GM23338 (cell line): Measurements from ENCODE around the gene KCNQ5. TPM values are rescaled to one million over a fixed set of nuclear protein-coding genes. Genes with fewer than 3 reads are reported as not detected.

Experiments
- ATAC-seq: fragments of 200-7000 bp; cut with Tn5 transposase; 3 replicates; pipeline ENCODE4 v1.9.1; 2020
- DNase-seq: peaks from one replicate; pipeline ENCODE4 v3.0.0-alpha.2; 2015; ENCODE audit warnings: low spot score
- H2AFZ ChIP-seq: fragments of 200-600 bp; sonication (generic); 2 replicates; pipeline ENCODE4 v1.8.0; 2016; ENCODE audit warnings: antibody characterized with exemption, mild to moderate bottlenecking, moderate library complexity
- H3F3A ChIP-seq: fragments of 200-600 bp; sonication (generic); replicated peaks from 2 replicates; pipeline ENCODE4 v1.8.0; 2017; ENCODE audit warnings: antibody characterized with exemption, mixed run types, low read depth
- H3K27ac ChIP-seq: fragments of 200-600 bp; sonication (generic); 2 replicates; pipeline ENCODE4 v1.6.1; 2016; ENCODE audit warnings: low read depth
- H3K27me3 ChIP-seq: fragments of 200-600 bp; sonication (generic); 2 replicates; pipeline ENCODE4 v1.8.0; 2016; ENCODE audit warnings: mild to moderate bottlenecking, mixed run types, moderate library complexity; ENCODE audit not compliant: insufficient read depth
- H3K36me3 ChIP-seq: fragments of 200-600 bp; sonication (generic); 2 replicates; pipeline ENCODE4 v1.8.0; 2016; ENCODE audit warnings: mild to moderate bottlenecking; ENCODE audit not compliant: insufficient read depth
- H3K4me1 ChIP-seq: fragments of 200-600 bp; sonication (generic); 2 replicates; pipeline ENCODE4 v1.8.0; 2016; ENCODE audit warnings: mild to moderate bottlenecking, moderate library complexity; ENCODE audit not compliant: insufficient read depth
- H3K4me2 ChIP-seq: fragments of 200-600 bp; sonication (generic); 2 replicates; pipeline ENCODE4 v1.7.1; 2017; ENCODE audit warnings: mixed run types
- H3K4me3 ChIP-seq: fragments of 200-600 bp; sonication (generic); 2 replicates; pipeline ENCODE4 v1.6.1; 2016; ENCODE audit warnings: mixed run types
- H3K79me2 ChIP-seq: fragments of 200-600 bp; sonication (generic); replicated peaks from 2 replicates; pipeline ENCODE4 v1.8.0; 2017; ENCODE audit warnings: mild to moderate bottlenecking; ENCODE audit not compliant: insufficient read depth
- H3K9me2 ChIP-seq: fragments of 200-600 bp; sonication (generic); 2 replicates; pipeline ENCODE4 v1.8.0; 2017; ENCODE audit not compliant: insufficient read depth
- H4K20me1 ChIP-seq: fragments of 200-600 bp; sonication (generic); replicated peaks from 2 replicates; pipeline ENCODE4 v1.8.0; 2017; ENCODE audit warnings: mild to moderate bottlenecking; ENCODE audit not compliant: insufficient read depth
- H3K27ac Mint-ChIP-seq: 2 replicates; pipeline ENCODE4 v1.8.0; 2020; ENCODE audit warnings: inconsistent platforms, mild to moderate bottlenecking, moderate library complexity, mixed read lengths
- H3K27me3 Mint-ChIP-seq: 3 replicates; pipeline ENCODE4 v1.8.0; 2022; ENCODE audit warnings: low read depth, mild to moderate bottlenecking, moderate library complexity, mixed read lengths, inconsistent platforms; ENCODE audit not compliant: insufficient read depth, poor library complexity
- H3K36me3 Mint-ChIP-seq: 3 replicates; pipeline ENCODE4 v1.8.0; 2021; ENCODE audit warnings: low read depth, mild to moderate bottlenecking, inconsistent platforms, moderate library complexity, mixed read lengths
- H3K4me1 Mint-ChIP-seq: 3 replicates; pipeline ENCODE4 v1.8.0; 2020; ENCODE audit warnings: mild to moderate bottlenecking, inconsistent platforms, mixed read lengths
- H3K4me3 Mint-ChIP-seq: 3 replicates; pipeline ENCODE4 v1.8.0; 2021; ENCODE audit warnings: moderate library complexity, mild to moderate bottlenecking, inconsistent platforms, mixed read lengths
- H3K9me3 Mint-ChIP-seq: 3 replicates; pipeline ENCODE4 v1.8.0; 2020; ENCODE audit warnings: moderate library complexity, mild to moderate bottlenecking, inconsistent platforms, mixed read lengths
- CREB1 ChIP-seq: fragments of 250-450 bp; sonication (Bioruptor Pico); IDR thresholded peaks from 2 replicates; pipeline ENCODE4 v1.5.0; 2020; ENCODE audit warnings: low read depth, mild to moderate bottlenecking, moderate library complexity
- EZH2 ChIP-seq: fragments of 200-600 bp; sonication (generic); IDR thresholded peaks from one replicate; pipeline ENCODE4 v1.8.0; 2017; ENCODE audit warnings: antibody characterized with exemption, mild to moderate bottlenecking, low read depth; ENCODE audit not compliant: unreplicated experiment
- JUNB ChIP-seq: IDR thresholded peaks from one replicate; pipeline ENCODE4 v1.6.1; 2016; ENCODE audit warnings: antibody characterized with exemption; ENCODE audit not compliant: unreplicated experiment
- NANOG ChIP-seq: IDR thresholded peaks from 2 replicates; pipeline ENCODE4 v1.6.1; 2016; ENCODE audit warnings: antibody characterized with exemption, borderline replicate concordance
- POLR2AphosphoS5 ChIP-seq: IDR thresholded peaks from 2 replicates; pipeline ENCODE4 v1.6.1; 2016; ENCODE audit warnings: antibody characterized with exemption, low read depth
- STAT1 ChIP-seq: IDR thresholded peaks from one replicate; pipeline ENCODE4 v1.6.1; 2016; ENCODE audit warnings: antibody characterized with exemption; ENCODE audit not compliant: unreplicated experiment
- ZNF114 ChIP-seq: fragments of 250-450 bp; sonication (Bioruptor Pico); IDR thresholded peaks from 2 replicates; pipeline ENCODE4 v1.5.0; 2020; ENCODE audit warnings: mild to moderate bottlenecking, moderate library complexity
- ZNF331 ChIP-seq: fragments of 250-450 bp; sonication (Bioruptor Pico); IDR thresholded peaks from 2 replicates; pipeline ENCODE4 v1.5.0; 2020; ENCODE audit warnings: low read depth, mild to moderate bottlenecking, moderate library complexity
- polyA plus RNA-seq: library from polyadenylated mRNA; unstranded; fragments of >200 nt; fragmentation: Nextera tagmentation; extraction: Ambion mirVana; gene quantifications from 2 replicates; pipeline ENCODE4 v1.2.1, GENCODE V29; 2016
- total RNA-seq: library from RNA; depleted of rRNA; stranded (reverse); fragments of >200 nt; shearing (Covaris generic); gene quantifications from 2 replicates; pipeline ENCODE4 v1.2.3, GENCODE V29; 2014
- TF ChIP-seq, protein P1 (sequence below): fragments of 250-450 bp; sonication (Bioruptor Pico); IDR thresholded peaks from 2 replicates; pipeline ENCODE4 v1.5.0; 2020; ENCODE audit warnings: mild to moderate bottlenecking, moderate library complexity
- TF ChIP-seq, protein P2 (sequence below), 2 experiments: fragments of 200-600 bp in 1 of 2; sonication (generic) in 1 of 2; conservative IDR thresholded peaks; 2 replicates each; pipeline versions ENCODE4 v1.5.1 to v1.6.1; 2016 to 2017; ENCODE audit warnings: antibody characterized with exemption in 2 of 2, low read depth in 2 of 2, mild to moderate bottlenecking in 2 of 2, moderate library complexity in 1 of 2

The KCNQ5 gene
- total and polyA plus RNA-seq, 2 experiments from 2014 or later, result 0.68 to 0.87 TPM

DNA sequence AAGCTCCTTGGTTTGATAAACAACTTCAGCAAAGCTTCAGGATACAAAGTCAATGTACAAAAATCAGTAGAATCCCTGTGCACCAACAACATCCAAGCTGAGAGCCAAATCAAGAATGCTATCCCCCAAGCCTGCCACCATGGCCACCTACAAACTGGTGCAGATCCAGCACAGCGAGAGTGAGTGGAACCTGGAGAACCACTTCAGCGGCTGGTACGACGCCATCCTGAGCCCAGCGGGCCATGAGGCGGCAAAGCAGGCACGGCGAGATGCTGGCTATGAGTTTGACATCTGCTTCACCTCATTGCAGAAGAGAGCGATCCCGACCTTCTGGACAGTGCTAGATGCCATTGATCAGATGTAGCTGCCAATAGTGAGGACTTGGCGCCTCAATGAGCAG is 433.1 kb downstream of the KCNQ5 start (continued):
- TF ChIP-seq, protein P1, sequence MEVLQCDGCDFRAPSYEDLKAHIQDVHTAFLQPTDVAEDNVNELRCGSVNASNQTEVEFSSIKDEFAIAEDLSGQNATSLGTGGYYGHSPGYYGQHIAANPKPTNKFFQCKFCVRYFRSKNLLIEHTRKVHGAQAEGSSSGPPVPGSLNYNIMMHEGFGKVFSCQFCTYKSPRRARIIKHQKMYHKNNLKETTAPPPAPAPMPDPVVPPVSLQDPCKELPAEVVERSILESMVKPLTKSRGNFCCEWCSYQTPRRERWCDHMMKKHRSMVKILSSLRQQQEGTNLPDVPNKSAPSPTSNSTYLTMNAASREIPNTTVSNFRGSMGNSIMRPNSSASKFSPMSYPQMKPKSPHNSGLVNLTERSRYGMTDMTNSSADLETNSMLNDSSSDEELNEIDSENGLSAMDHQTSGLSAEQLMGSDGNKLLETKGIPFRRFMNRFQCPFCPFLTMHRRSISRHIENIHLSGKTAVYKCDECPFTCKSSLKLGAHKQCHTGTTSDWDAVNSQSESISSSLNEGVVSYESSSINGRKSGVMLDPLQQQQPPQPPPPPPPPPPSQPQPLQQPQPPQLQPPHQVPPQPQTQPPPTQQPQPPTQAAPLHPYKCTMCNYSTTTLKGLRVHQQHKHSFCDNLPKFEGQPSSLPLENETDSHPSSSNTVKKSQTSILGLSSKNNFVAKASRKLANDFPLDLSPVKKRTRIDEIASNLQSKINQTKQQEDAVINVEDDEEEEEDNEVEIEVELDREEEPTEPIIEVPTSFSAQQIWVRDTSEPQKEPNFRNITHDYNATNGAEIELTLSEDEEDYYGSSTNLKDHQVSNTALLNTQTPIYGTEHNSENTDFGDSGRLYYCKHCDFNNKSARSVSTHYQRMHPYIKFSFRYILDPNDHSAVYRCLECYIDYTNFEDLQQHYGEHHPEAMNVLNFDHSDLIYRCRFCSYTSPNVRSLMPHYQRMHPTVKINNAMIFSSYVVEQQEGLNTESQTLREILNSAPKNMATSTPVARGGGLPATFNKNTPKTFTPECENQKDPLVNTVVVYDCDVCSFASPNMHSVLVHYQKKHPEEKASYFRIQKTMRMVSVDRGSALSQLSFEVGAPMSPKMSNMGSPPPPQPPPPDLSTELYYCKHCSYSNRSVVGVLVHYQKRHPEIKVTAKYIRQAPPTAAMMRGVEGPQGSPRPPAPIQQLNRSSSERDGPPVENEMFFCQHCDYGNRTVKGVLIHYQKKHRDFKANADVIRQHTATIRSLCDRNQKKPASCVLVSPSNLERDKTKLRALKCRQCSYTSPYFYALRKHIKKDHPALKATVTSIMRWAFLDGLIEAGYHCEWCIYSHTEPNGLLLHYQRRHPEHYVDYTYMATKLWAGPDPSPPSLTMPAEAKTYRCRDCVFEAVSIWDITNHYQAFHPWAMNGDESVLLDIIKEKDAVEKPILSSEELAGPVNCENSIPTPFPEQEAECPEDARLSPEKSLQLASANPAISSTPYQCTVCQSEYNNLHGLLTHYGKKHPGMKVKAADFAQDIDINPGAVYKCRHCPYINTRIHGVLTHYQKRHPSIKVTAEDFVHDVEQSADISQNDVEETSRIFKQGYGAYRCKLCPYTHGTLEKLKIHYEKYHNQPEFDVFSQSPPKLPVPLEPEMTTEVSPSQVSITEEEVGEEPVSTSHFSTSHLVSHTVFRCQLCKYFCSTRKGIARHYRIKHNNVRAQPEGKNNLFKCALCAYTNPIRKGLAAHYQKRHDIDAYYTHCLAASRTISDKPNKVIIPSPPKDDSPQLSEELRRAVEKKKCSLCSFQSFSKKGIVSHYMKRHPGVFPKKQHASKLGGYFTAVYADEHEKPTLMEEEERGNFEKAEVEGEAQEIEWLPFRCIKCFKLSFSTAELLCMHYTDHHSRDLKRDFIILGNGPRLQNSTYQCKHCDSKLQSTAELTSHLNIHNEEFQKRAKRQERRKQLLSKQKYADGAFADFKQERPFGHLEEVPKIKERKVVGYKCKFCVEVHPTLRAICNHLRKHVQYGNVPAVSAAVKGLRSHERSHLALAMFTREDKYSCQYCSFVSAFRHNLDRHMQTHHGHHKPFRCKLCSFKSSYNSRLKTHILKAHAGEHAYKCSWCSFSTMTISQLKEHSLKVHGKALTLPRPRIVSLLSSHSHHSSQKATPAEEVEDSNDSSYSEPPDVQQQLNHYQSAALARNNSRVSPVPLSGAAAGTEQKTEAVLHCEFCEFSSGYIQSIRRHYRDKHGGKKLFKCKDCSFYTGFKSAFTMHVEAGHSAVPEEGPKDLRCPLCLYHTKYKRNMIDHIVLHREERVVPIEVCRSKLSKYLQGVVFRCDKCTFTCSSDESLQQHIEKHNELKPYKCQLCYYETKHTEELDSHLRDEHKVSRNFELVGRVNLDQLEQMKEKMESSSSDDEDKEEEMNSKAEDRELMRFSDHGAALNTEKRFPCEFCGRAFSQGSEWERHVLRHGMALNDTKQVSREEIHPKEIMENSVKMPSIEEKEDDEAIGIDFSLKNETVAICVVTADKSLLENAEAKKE, result no peak

DNA sequence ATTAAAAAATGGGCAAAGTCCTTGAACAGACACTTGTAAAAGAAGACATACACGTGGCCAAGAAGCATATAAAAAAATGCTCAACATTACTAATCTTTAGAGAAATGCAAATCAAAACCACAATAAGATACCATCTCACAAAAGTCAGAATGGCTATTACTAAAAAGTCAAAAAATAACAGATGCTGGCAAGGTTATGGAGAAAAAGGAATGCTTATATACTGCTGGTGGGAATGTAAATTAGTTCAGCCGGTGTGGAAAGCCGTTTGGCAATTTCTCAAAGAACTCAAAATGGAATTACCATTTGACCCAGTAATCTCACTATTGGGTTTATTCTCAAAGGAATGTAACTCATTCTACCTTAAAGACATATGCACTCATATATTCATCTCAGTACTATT is 436.9 kb downstream of the KCNQ5 start:
- Histone ChIP-seq H3K27me3 (no peaks in the 10 kb centered on the region), H2AFZ (no peak overlapping the region), H3K36me3 (no peaks in the 10 kb centered on the region), H3K4me2 (no peak overlapping the region), H3K9me2 (no peaks in the 10 kb centered on the region), H3K27ac (no peak overlapping the region), H4K20me1 (no peaks in the 10 kb centered on the region), H3K79me2 (no peaks in the 10 kb centered on the region), H3F3A (no peaks in the 10 kb centered on the region), H3K4me1 (no peaks in the 10 kb centered on the region), H3K4me3 (no peak overlapping the region)
- Mint-ChIP-seq H3K27ac (no peak overlapping the region), H3K4me3 (no peak overlapping the region), H3K4me1 (no peaks in the 10 kb centered on the region), H3K36me3 (no peaks in the 10 kb centered on the region), H3K27me3 (no peaks in the 10 kb centered on the region), H3K9me3 (no peaks in the 10 kb centered on the region; the same call in 1 of the 3 replicates)
- no peak for ATAC-seq
- no peak for DNase-seq
- TF ChIP-seq, protein P2, sequence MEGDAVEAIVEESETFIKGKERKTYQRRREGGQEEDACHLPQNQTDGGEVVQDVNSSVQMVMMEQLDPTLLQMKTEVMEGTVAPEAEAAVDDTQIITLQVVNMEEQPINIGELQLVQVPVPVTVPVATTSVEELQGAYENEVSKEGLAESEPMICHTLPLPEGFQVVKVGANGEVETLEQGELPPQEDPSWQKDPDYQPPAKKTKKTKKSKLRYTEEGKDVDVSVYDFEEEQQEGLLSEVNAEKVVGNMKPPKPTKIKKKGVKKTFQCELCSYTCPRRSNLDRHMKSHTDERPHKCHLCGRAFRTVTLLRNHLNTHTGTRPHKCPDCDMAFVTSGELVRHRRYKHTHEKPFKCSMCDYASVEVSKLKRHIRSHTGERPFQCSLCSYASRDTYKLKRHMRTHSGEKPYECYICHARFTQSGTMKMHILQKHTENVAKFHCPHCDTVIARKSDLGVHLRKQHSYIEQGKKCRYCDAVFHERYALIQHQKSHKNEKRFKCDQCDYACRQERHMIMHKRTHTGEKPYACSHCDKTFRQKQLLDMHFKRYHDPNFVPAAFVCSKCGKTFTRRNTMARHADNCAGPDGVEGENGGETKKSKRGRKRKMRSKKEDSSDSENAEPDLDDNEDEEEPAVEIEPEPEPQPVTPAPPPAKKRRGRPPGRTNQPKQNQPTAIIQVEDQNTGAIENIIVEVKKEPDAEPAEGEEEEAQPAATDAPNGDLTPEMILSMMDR (conservative IDR thresholded peaks at IDR 0.05; ENCODE audit: low read depth in 2 of 2), result no peak
- TF ChIP-seq CREB1 (CRISPR knock-in tag), result no peak
- no peak for TF ChIP-seq JUNB
- TF ChIP-seq ZNF331 (CRISPR knock-in tag), result no peak
- no peak for TF ChIP-seq POLR2AphosphoS5
- no peak for TF ChIP-seq STAT1
- no peak for TF ChIP-seq NANOG
- TF ChIP-seq EZH2, result no peak
- TF ChIP-seq ZNF114 (CRISPR knock-in tag), result no peak
